ENCODE measurements around the gene RNF113A. TPM values are rescaled to one million over a fixed set of nuclear protein-coding genes. Genes with fewer than 3 reads are reported as not detected.

Gene RNF113A
- total and polyA plus RNA-seq, 4 donors: 6.6 to 10.1 (median 8.5) TPM

DNA sequence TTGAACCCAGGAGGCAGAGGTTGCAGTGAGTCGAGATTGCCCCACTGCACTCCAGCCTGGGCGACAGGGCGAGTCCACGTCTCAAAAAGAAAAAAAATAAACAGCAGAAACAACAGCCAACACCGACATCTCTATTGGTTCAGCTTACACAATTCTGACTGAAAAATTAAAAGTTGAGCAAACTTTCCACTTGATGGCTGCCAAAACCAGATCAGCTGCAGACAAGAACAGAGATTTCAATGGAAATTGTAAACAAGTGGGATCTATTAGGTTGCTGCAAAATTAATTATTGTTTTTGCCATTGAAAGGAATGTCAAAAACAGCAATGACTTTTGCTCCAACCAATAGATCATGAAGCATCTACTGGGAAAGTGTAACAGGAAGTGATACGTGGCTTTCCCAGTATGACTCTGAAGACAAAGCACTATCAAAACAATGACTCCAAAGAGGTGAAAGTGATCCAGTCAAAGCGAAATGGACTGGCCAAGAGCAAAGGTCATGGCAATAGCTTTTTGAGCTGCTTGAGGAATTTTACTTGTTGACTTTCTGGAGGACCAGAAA, 45.1 kb downstream of the RNF113A start:
- no peak for DNase-seq (ENCODE audit: low spot score)
- peak; percentile 89 for TF ChIP-seq SP1 (IDR thresholded peaks at IDR 0.05)
- peak; percentile 5 for TF ChIP-seq HNF4G (IDR thresholded peaks at IDR 0.05)
- TF ChIP-seq, protein P1, sequence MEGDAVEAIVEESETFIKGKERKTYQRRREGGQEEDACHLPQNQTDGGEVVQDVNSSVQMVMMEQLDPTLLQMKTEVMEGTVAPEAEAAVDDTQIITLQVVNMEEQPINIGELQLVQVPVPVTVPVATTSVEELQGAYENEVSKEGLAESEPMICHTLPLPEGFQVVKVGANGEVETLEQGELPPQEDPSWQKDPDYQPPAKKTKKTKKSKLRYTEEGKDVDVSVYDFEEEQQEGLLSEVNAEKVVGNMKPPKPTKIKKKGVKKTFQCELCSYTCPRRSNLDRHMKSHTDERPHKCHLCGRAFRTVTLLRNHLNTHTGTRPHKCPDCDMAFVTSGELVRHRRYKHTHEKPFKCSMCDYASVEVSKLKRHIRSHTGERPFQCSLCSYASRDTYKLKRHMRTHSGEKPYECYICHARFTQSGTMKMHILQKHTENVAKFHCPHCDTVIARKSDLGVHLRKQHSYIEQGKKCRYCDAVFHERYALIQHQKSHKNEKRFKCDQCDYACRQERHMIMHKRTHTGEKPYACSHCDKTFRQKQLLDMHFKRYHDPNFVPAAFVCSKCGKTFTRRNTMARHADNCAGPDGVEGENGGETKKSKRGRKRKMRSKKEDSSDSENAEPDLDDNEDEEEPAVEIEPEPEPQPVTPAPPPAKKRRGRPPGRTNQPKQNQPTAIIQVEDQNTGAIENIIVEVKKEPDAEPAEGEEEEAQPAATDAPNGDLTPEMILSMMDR (IDR thresholded peaks at IDR 0.05; ENCODE audit: low read depth, low read length, missing input control): no peak
- peak; percentile 19 to 67 for TF ChIP-seq JUND (IDR thresholded peaks at IDR 0.05)
- TF ChIP-seq FOXA1 (IDR thresholded peaks at IDR 0.05): peak; percentile 15
- TF ChIP-seq NR2F2 (IDR thresholded peaks at IDR 0.05): peak; percentile 31
- TF ChIP-seq, protein P2, sequence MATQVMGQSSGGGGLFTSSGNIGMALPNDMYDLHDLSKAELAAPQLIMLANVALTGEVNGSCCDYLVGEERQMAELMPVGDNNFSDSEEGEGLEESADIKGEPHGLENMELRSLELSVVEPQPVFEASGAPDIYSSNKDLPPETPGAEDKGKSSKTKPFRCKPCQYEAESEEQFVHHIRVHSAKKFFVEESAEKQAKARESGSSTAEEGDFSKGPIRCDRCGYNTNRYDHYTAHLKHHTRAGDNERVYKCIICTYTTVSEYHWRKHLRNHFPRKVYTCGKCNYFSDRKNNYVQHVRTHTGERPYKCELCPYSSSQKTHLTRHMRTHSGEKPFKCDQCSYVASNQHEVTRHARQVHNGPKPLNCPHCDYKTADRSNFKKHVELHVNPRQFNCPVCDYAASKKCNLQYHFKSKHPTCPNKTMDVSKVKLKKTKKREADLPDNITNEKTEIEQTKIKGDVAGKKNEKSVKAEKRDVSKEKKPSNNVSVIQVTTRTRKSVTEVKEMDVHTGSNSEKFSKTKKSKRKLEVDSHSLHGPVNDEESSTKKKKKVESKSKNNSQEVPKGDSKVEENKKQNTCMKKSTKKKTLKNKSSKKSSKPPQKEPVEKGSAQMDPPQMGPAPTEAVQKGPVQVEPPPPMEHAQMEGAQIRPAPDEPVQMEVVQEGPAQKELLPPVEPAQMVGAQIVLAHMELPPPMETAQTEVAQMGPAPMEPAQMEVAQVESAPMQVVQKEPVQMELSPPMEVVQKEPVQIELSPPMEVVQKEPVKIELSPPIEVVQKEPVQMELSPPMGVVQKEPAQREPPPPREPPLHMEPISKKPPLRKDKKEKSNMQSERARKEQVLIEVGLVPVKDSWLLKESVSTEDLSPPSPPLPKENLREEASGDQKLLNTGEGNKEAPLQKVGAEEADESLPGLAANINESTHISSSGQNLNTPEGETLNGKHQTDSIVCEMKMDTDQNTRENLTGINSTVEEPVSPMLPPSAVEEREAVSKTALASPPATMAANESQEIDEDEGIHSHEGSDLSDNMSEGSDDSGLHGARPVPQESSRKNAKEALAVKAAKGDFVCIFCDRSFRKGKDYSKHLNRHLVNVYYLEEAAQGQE (IDR thresholded peaks at IDR 0.05): peak; percentile 30
- TF ChIP-seq TAF1 (conservative IDR thresholded peaks at IDR 0.05): no peak
- peak; percentile 41 for TF ChIP-seq MAX (IDR thresholded peaks at IDR 0.05)
- peak; percentile 68 for TF ChIP-seq YY1 (IDR thresholded peaks at IDR 0.05)
- peak; percentile 69 to 72 for TF ChIP-seq HNF4A (conservative IDR thresholded peaks at IDR 0.05)
- TF ChIP-seq, protein P3, sequence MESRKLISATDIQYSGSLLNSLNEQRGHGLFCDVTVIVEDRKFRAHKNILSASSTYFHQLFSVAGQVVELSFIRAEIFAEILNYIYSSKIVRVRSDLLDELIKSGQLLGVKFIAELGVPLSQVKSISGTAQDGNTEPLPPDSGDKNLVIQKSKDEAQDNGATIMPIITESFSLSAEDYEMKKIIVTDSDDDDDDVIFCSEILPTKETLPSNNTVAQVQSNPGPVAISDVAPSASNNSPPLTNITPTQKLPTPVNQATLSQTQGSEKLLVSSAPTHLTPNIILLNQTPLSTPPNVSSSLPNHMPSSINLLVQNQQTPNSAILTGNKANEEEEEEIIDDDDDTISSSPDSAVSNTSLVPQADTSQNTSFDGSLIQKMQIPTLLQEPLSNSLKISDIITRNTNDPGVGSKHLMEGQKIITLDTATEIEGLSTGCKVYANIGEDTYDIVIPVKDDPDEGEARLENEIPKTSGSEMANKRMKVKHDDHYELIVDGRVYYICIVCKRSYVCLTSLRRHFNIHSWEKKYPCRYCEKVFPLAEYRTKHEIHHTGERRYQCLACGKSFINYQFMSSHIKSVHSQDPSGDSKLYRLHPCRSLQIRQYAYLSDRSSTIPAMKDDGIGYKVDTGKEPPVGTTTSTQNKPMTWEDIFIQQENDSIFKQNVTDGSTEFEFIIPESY (IDR thresholded peaks at IDR 0.05): peak; percentile 63
- peak; percentile 29 to 52 for TF ChIP-seq GABPA (IDR thresholded peaks at IDR 0.05 in 1 of 2, conservative IDR thresholded peaks at IDR 0.05 in 1 of 2)
- peak; percentile 10 for TF ChIP-seq ATF3 (IDR thresholded peaks at IDR 0.05)
- peak; percentile 6 to 22 for TF ChIP-seq RAD21 (IDR thresholded peaks at IDR 0.05)
- TF ChIP-seq EGR1 (IDR thresholded peaks at IDR 0.05; ENCODE audit: low read depth in 2 of 2): peak in 1 of 2 donors; percentile 86
- TF ChIP-seq FOXA2 (IDR thresholded peaks at IDR 0.05): peak; percentile 64
- TF ChIP-seq RXRA (IDR thresholded peaks at IDR 0.05): peak; percentile 73 to 86
- H3K27me3 ChIP-seq (ENCODE audit: control insufficient read depth in 4 of 4, insufficient read depth in 4 of 4, low read length in 3 of 4): no peaks in the 10 kb centered on the region
- peaks cover 0 to 5% (median 0%) of the 10 kb centered on the region in 4 donors for H3K4me1 ChIP-seq (ENCODE audit: control insufficient read depth in 4 of 4, insufficient read depth in 4 of 4, low read length in 3 of 4)
- H3K36me3 ChIP-seq (ENCODE audit: control insufficient read depth in 4 of 4, insufficient read depth in 3 of 4, low read depth in 1 of 4, low read length in 3 of 4): peaks cover 0 to 2% (median 0%) of the 10 kb centered on the region in 4 donors
- no peaks in the 10 kb centered on the region for H3K9me3 ChIP-seq (ENCODE audit: control insufficient read depth in 4 of 4, low read length in 3 of 4)
- peak overlapping the region; percentile 60 to 75 for H3K27ac ChIP-seq (ENCODE audit: low read depth in 1 of 2, low read length in 2 of 2)
- 26% methylated on average over 7 of the region's 7 CpGs for WGBS
- no peak overlapping the region for H3K9ac ChIP-seq (ENCODE audit: low read depth in 1 of 2, low read length in 2 of 2)
- no peak overlapping the region for H3K4me3 ChIP-seq (ENCODE audit: low read depth in 1 of 3, low read length in 3 of 3)

Data from liver (tissue), 9 donors.